Measurements from ENCODE around the gene EYA2.

The EYA2 gene

GRCh38 chr20:47031821-47032220, 137.2 kb downstream of the EYA2 start:
- TF ChIP-seq POLR2A (IDR thresholded peaks at IDR 0.05; ENCODE audit: extremely low read depth, insufficient read length): no peak
- TF ChIP-seq CTCF (IDR thresholded peaks at IDR 0.05; ENCODE audit: low read depth, low read length): no peak
- TF ChIP-seq MYC (IDR thresholded peaks at IDR 0.05; ENCODE audit: low read depth, low read length): no peak
- TF ChIP-seq MAX (IDR thresholded peaks at IDR 0.05; ENCODE audit: low read depth, low read length): no peak
- no peak overlapping the region for H3K4me3 ChIP-seq (ENCODE audit: low read depth, low read length)
- no peak for DNase-seq (ENCODE audit: low read depth)

GRCh38 chr20:47032933-47033578, 138.4 kb downstream of the EYA2 start:
- no peak overlapping the region for H3K4me3 ChIP-seq (ENCODE audit: low read depth, low read length)
- DNase-seq (ENCODE audit: low read depth): no peak

DNA sequence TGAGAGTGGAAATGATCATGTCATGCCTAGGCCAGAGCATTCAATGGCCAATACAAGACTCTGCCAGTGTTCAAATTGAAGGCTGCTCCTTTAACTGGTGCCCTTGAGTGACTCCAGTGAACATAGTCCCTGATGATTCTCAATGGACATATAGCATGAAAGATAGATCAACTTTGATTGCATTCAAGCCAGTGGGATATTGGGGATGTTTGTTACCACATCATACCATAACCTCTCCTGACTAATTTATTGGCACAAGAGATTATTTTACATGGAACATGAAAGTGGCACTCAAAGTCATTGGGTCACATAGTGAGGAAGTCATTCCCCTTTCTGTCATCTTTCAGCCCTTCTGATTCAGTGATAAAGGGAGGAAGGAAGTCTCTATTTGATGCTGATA, 139.0 kb downstream of the EYA2 start:
- no peak overlapping the region for H3K4me3 ChIP-seq (ENCODE audit: low read depth, low read length)
- TF ChIP-seq POLR2A (IDR thresholded peaks at IDR 0.05; ENCODE audit: extremely low read depth, insufficient read length) (no peak), CTCF (IDR thresholded peaks at IDR 0.05; ENCODE audit: low read depth, low read length) (no peak), MAX (IDR thresholded peaks at IDR 0.05; ENCODE audit: low read depth, low read length) (no peak), MYC (IDR thresholded peaks at IDR 0.05; ENCODE audit: low read depth, low read length) (no peak)
- no peak for DNase-seq (ENCODE audit: low read depth)

More at GRCh38 chr20:47032933-47033578, 138.4 kb downstream of the EYA2 start:
- no peak for TF ChIP-seq CTCF (IDR thresholded peaks at IDR 0.05; ENCODE audit: low read depth, low read length)
- no peak for TF ChIP-seq MYC (IDR thresholded peaks at IDR 0.05; ENCODE audit: low read depth, low read length)
- no peak for TF ChIP-seq MAX (IDR thresholded peaks at IDR 0.05; ENCODE audit: low read depth, low read length)
- TF ChIP-seq POLR2A (IDR thresholded peaks at IDR 0.05; ENCODE audit: extremely low read depth, insufficient read length): no peak

GRCh38 chr20:47035026-47035590, 140.5 kb downstream of the EYA2 start:
- TF ChIP-seq MYC (IDR thresholded peaks at IDR 0.05; ENCODE audit: low read depth, low read length) (no peak), MAX (IDR thresholded peaks at IDR 0.05; ENCODE audit: low read depth, low read length) (no peak), CTCF (IDR thresholded peaks at IDR 0.05; ENCODE audit: low read depth, low read length) (no peak), POLR2A (IDR thresholded peaks at IDR 0.05; ENCODE audit: extremely low read depth, insufficient read length) (no peak)
- no peak overlapping the region for H3K4me3 ChIP-seq (ENCODE audit: low read depth, low read length)
- DNase-seq (ENCODE audit: low read depth): no peak

DNA sequence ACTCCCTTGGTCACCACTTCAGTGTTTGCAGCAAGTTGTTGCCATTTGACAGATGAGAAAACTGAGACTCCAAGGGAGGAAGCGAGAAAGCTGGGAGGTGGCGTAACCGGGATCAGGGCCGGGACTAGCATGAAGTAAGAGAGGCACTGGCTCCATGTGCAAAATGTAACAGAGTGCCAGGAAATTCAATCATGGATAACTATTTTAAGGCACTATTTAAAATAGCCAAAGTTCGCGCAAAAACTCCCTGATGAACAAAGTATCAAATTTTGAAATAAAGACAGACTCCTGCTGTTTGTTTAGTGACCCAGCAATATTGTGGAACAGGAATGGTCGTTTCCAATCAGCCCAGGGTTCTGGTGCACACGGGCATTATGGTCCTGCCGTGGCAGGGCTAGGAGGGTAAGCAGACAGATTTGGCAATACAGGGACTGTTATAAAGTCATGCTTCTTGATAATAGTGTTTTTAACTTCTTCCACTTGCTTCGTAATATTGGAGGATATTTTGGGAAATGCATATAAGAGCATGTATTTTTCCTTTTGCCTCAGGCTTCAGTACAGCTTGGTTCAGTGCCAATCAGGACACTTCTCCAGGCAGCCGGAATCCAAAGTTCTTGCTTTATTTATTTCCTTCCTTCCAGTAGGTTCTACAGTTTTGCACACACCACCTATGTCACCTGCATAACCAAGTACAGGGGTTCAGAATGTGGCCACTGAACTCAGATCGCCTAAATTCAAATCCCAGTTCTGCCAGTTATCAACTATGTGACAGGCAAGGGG, 141.6 kb downstream of the EYA2 start:
- no peak overlapping the region for H3K4me3 ChIP-seq (ENCODE audit: low read depth, low read length)
- TF ChIP-seq MAX (IDR thresholded peaks at IDR 0.05; ENCODE audit: low read depth, low read length) (no peak), MYC (IDR thresholded peaks at IDR 0.05; ENCODE audit: low read depth, low read length) (no peak), POLR2A (IDR thresholded peaks at IDR 0.05; ENCODE audit: extremely low read depth, insufficient read length) (no peak), CTCF (IDR thresholded peaks at IDR 0.05; ENCODE audit: low read depth, low read length) (no peak)
- DNase-seq (ENCODE audit: low read depth): no peak

Measured in NB4 (cell line).